IPS-NIHi11 (cell line): ENCODE data around the gene RETREG1.
A peak's percentile ranks its signal among the peaks of the same experiment; 100 is the strongest.

Source experiments
- DNase-seq: peaks from one replicate; pipeline ENCODE4 v3.0.0; 2012; ENCODE audit warnings: mixed read lengths, low spot score

RETREG1 gene

DNA sequence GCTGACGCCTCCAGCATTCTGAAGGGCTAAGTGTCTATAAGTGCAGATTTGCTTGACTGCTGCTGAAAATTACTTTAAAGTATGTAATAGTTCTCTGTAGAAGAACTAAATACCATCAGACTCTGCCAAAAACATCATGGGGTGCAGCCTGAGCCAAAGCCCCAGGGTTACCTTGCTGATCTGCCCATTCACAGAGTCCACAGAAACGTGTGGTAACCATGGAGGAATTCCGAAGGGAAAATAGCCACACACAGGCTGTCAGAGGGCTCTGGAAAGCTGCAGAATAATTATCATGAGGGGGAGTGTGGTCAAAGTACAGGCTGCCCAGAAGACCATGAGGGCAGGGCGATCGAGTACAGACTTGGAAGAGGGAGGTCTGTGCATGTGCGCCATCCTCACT is 36.4 kb downstream of the RETREG1 start:
- DNase-seq, result no peak

GRCh38 chr5:16579142-16579847 is 37.5 kb downstream of the RETREG1 start:
- DNase-seq, result no peak

GRCh38 chr5:16578474-16578883 is 38.3 kb downstream of the RETREG1 start:
- no peak for DNase-seq

GRCh38 chr5:16577677-16578076 is 39.1 kb downstream of the RETREG1 start:
- no peak for DNase-seq

- DNase-seq, result peak; percentile 34
These were observed 41.7 kb downstream of the RETREG1 start for GRCh38 chr5:16574789-16575721.

DNA sequence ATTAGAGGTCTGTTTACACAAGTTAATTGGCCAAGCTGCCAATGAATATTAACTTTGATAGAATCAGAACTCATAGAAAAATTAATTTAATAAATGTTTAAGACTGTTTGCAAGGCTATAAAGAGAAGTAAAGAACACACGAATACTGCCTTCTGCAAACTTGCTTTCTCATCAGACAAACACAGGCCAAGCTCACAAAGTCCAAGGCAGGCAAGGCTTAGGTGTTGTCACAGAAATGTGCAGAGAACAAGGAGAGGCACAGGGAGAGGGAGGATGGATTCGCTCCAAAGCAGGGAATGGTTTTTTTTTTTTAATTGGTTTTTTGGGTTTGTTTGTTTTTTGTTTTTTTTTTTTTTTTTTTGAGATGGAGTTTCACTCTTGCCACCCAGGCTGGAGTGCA is 43.4 kb downstream of the RETREG1 start:
- no peak for DNase-seq

- no peak for DNase-seq
These were observed 44.3 kb downstream of the RETREG1 start for GRCh38 chr5:16572289-16573015.

- no peak for DNase-seq
These were observed 45.8 kb downstream of the RETREG1 start for GRCh38 chr5:16571016-16571415.

- DNase-seq, result no peak
These were observed 46.5 kb downstream of the RETREG1 start for GRCh38 chr5:16570121-16570815.

- no peak for DNase-seq
These were observed 47.8 kb downstream of the RETREG1 start for GRCh38 chr5:16568875-16569580.

- no peak for DNase-seq
These were observed 49.4 kb downstream of the RETREG1 start for GRCh38 chr5:16567365-16567764.

DNA sequence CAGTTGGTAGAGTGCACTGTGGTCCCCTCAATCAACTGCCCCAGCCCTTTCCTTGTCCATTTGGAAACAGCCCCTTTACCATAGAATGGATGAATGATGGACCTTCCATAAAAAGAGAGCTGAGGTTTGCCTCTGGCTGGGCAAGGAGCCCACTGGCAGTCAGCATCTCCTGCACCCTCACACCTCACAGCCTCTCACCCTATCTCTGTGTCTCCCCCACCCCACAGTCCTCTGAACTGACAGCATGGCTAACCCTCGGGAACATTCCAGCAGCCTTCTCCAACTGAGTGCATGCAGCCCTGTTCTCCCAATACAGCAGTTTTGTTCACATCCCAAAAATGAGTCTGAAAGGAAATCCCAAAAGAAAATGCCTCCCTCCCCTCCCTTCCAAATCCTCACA is 51.7 kb downstream of the RETREG1 start:
- no peak for DNase-seq

- DNase-seq, result no peak
These were observed 52.4 kb downstream of the RETREG1 start for GRCh38 chr5:16564248-16564867.

GRCh38 chr5:16563686-16564085 is 53.1 kb downstream of the RETREG1 start:
- DNase-seq, result no peak

GRCh38 chr5:16561660-16562059 is 55.1 kb downstream of the RETREG1 start:
- no peak for DNase-seq

- DNase-seq, result no peak
These were observed 57.1 kb downstream of the RETREG1 start for GRCh38 chr5:16559702-16560101.

DNA sequence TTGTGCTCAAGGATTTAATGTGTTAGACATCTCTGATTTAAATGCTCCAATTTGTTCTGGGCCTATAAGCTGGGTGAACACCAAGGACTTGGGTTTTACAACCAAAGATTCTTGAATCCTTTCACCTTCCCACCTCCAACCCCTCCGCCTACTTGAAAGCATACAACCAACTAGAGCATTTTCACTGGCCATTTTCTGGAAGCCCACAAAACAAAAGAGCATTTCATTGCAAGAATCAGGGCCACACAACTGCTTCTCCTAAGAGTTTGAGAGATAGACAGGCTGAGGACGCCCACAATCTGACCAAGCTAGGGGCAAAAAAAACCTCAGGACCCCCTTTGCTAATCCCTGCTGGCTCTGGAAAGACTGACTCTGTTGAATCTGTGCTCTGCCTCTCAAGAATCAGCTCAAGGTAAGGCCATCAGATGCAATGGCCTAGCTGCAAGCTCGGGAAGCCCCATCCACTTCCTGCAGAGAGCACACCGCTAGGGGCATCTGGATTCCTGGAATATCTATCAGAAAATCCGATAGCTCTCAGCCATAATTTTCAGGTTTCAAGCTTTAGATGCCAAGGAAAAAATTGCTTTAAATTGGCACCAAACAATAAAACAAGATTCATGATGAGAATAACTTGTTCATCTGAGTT is 57.7 kb downstream of the RETREG1 start:
- no peak for DNase-seq

DNA sequence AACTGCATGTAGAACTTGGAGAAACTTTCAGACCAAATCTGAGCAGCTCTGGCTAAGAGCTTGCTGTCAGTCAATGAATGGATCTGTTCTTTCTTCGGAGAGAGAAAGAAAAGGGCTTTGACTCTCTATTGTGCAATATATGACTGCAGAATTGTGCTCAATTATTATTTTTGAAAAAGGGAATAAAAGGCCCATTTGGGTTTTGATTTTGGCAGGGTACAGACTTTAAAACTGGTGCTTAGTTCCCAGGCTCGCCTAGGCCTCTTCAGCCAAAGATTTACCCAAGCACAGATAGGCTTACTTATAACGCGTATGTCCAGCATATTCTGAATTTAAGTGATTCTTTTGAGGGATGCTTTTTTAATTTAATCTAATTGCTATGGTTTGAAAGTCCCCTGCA is 59.3 kb downstream of the RETREG1 start:
- no peak for DNase-seq

GRCh38 chr5:16554110-16554509 is 62.7 kb downstream of the RETREG1 start:
- no peak for DNase-seq

- DNase-seq, result peak; percentile 74
These were observed 64.0 kb downstream of the RETREG1 start for GRCh38 chr5:16552666-16553343.
